Limb (tissue), 2 donors: ENCODE measurements around the gene KANSL3.

Experiments used
- DNase-seq, 2 donors: peaks; one replicate each; pipeline ENCODE4 v3.0.0-alpha.2; 2016; ENCODE audit errors: extremely low spot score in 2 of 2

The KANSL3 gene

GRCh38 chr2:96546797-96547196, 91.3 kb downstream of the KANSL3 start:
- DNase-seq: no peak

GRCh38 chr2:96546321-96546720, 91.8 kb downstream of the KANSL3 start:
- DNase-seq: no peak
